Epidermal melanocyte (primary cell): ENCODE measurements around the gene NSD1.
"Not testable (repeated sequence)": the region's sequence is repeated elsewhere in the genome, so short reads cannot be mapped to it uniquely, and the experiment has no call there.

Experiments used
- DNase-seq: peaks from one replicate; pipeline ENCODE4 v3.0.0; 2011; ENCODE audit warnings: low spot score; ENCODE audit not compliant: insufficient read length

NSD1 gene

GRCh38 chr5:177328545-177329231, 195.1 kb downstream of the NSD1 start:
- DNase-seq: no peak

GRCh38 chr5:177329883-177330282, 196.3 kb downstream of the NSD1 start:
- no peak for DNase-seq

- DNase-seq: no peak
These were observed 197.6 kb downstream of the NSD1 start for GRCh38 chr5:177330991-177331842.

- DNase-seq: no peak
These were observed 198.7 kb downstream of the NSD1 start for GRCh38 chr5:177332031-177332895.

- DNase-seq: no peak
These were observed 199.3 kb downstream of the NSD1 start for GRCh38 chr5:177332896-177333260.

- no peak for DNase-seq
These were observed 200.0 kb downstream of the NSD1 start for GRCh38 chr5:177333420-177334154.

- DNase-seq: no peak
These were observed 200.6 kb downstream of the NSD1 start for GRCh38 chr5:177334155-177334551.

GRCh38 chr5:177334781-177335700, 201.5 kb downstream of the NSD1 start:
- no peak for DNase-seq

- no peak for DNase-seq
These were observed 202.1 kb downstream of the NSD1 start for GRCh38 chr5:177335701-177336065.

GRCh38 chr5:177336112-177336511, 202.5 kb downstream of the NSD1 start:
- DNase-seq: no peak

GRCh38 chr5:177336603-177337494, 203.3 kb downstream of the NSD1 start:
- no peak for DNase-seq

- no peak for DNase-seq
These were observed 204.9 kb downstream of the NSD1 start for GRCh38 chr5:177338251-177339106.

- DNase-seq: no peak
These were observed 205.6 kb downstream of the NSD1 start for GRCh38 chr5:177339107-177339638.

GRCh38 chr5:177343000-177343399, 209.4 kb downstream of the NSD1 start:
- DNase-seq: not testable (repeated sequence)

GRCh38 chr5:177343777-177344176, 210.2 kb downstream of the NSD1 start:
- DNase-seq: no peak

GRCh38 chr5:177344891-177345290, 211.3 kb downstream of the NSD1 start:
- no peak for DNase-seq

- DNase-seq: no peak
These were observed 213.2 kb downstream of the NSD1 start for GRCh38 chr5:177346820-177347219.

- DNase-seq: no peak
These were observed 214.1 kb downstream of the NSD1 start for GRCh38 chr5:177347699-177348098.
